Left ventricle myocardium inferior (tissue), 1 donor: ENCODE results near the gene GABRG2. TPM values are rescaled to one million over a fixed set of nuclear protein-coding genes. Genes with fewer than 3 reads are reported as not detected.

ENCODE experiments used
- DNase-seq: peaks from one replicate; pipeline ENCODE4 v3.0.0-alpha.2; 2020
- H3K27ac ChIP-seq: fragments of 200-600 bp; replicated peaks from 2 replicates; pipeline ENCODE4 v1.8.0; 2021
- H3K27me3 ChIP-seq: fragments of 200-600 bp; 2 replicates; pipeline ENCODE4 v1.8.0; 2021; ENCODE audit warnings: low read depth
- H3K36me3 ChIP-seq: fragments of 200-600 bp; 2 replicates; pipeline ENCODE4 v1.8.0; 2021
- H3K4me1 ChIP-seq: fragments of 200-600 bp; 2 replicates; pipeline ENCODE4 v1.8.0; 2021
- H3K4me3 ChIP-seq: fragments of 200-600 bp; 2 replicates; pipeline ENCODE4 v1.8.0; 2021; ENCODE audit warnings: mild to moderate bottlenecking, moderate library complexity
- H3K9me3 ChIP-seq: fragments of 200-600 bp; replicated peaks from 2 replicates; pipeline ENCODE4 v1.8.0; 2021
- intact Hi-C: fragments of 100-400 bp; cut with micrococcal nuclease; formaldehyde crosslinking; loops from one replicate; pipeline ENCODE4 v1.11.0; 2022
- total RNA-seq: library from RNA; stranded (reverse); fragmentation: NEBNext Ultra II Directional; extraction: Animal tissue kit (Norgen Biotek cat#: 25700); gene quantifications from one replicate; pipeline ENCODE4 v1.2.1, GENCODE V29; 2021
- TF ChIP-seq, protein P1 (sequence below): fragments of 200-600 bp; IDR thresholded peaks from 2 replicates; pipeline ENCODE4 v1.8.0; 2021; ENCODE audit warnings: antibody characterized with exemption, mild to moderate bottlenecking, borderline replicate concordance
- donor health status: DM: no; HTN: yes; CAD: no; lungs with severe emphysema.

Gene GABRG2
- total RNA-seq, 1 donor from 2014 or later, result not detected

DNA sequence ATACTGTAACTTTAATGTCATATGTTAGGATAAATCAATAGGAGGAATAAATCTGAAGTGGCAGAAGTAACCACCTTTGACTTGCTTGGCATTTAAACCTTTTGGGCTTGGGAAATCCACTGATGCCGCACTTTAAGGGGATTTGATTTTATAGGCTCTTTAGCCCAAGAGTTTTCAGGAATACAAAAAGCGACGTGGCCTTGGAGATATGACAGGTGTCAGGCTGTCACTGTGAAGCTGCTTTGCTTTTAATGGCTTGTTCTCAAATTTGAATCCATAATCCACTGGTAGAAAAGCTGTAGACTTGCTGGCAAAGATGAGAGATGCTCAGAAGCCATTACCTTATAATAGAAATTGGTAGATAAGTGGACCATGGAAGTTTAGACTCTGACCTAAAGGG lies 71.6 kb downstream of the GABRG2 start:
- H3K9me3 ChIP-seq, result peaks cover 15% of the 10 kb centered on the region
- DNase-seq, result no peak

DNA sequence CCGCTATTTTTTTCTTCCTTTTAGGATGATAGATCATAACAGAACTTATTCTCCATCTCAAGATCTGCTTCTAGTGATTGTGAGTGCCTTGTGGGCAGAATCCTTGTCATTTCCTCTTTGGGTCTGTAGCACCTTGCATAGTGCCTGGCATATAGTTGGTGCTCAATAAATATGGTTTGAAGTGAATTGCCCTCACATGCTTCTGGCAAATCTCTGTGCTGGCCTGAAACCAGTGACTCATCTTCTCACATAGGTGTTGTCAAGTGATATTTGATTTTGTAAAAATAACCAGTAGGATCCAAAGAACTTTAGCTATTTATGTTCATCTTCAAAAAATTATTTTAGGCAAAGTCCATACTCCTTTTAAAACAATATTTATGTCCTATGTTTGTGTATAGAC lies 86.7 kb downstream of the GABRG2 start:
- TF ChIP-seq, protein P1, sequence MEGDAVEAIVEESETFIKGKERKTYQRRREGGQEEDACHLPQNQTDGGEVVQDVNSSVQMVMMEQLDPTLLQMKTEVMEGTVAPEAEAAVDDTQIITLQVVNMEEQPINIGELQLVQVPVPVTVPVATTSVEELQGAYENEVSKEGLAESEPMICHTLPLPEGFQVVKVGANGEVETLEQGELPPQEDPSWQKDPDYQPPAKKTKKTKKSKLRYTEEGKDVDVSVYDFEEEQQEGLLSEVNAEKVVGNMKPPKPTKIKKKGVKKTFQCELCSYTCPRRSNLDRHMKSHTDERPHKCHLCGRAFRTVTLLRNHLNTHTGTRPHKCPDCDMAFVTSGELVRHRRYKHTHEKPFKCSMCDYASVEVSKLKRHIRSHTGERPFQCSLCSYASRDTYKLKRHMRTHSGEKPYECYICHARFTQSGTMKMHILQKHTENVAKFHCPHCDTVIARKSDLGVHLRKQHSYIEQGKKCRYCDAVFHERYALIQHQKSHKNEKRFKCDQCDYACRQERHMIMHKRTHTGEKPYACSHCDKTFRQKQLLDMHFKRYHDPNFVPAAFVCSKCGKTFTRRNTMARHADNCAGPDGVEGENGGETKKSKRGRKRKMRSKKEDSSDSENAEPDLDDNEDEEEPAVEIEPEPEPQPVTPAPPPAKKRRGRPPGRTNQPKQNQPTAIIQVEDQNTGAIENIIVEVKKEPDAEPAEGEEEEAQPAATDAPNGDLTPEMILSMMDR, result no peak
- intact Hi-C loops, result no loop called here
- Histone ChIP-seq H3K4me3 (no peak overlapping the region), H3K27me3 (no peaks in the 10 kb centered on the region), H3K36me3 (no peaks in the 10 kb centered on the region), H3K27ac (no peak overlapping the region), H3K4me1 (no peaks in the 10 kb centered on the region), H3K9me3 (no peaks in the 10 kb centered on the region)
- no peak for DNase-seq

More for the DNA sequence above, 71.6 kb downstream of the GABRG2 start:
- Histone ChIP-seq H3K4me1 (no peaks in the 10 kb centered on the region), H3K36me3 (no peaks in the 10 kb centered on the region), H3K4me3 (no peak overlapping the region), H3K27ac (no peak overlapping the region), H3K27me3 (no peaks in the 10 kb centered on the region)
- intact Hi-C loops, result no loop called here
- TF ChIP-seq, protein P1, result no peak

DNA sequence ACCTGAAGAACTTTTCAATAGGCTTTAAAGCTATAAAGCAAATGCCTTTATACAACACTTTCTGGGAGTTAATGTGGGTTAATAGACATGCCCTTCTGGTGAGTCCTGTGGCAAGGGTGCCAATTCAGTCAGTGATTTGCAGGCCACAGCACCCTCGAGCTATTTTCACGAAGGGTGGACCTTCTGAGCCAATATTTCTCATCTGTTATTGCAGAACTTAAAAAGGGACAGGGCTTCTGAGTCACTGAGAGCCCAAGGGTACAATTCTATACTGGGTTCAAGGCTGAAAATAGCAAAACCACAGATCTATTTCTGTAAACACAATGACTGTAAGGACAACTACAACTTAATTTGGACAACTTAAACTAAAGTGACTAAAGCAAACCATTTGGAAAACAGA lies 92.8 kb downstream of the GABRG2 start:
- TF ChIP-seq, protein P1, result no peak
- H3K4me3 ChIP-seq, result no peak overlapping the region
- intact Hi-C loops, result no loop called here
- H3K36me3 ChIP-seq, result no peaks in the 10 kb centered on the region
- no peaks in the 10 kb centered on the region for H3K4me1 ChIP-seq
- DNase-seq, result no peak
- no peak overlapping the region for H3K27ac ChIP-seq
- H3K9me3 ChIP-seq, result peaks cover 11% of the 10 kb centered on the region
- H3K27me3 ChIP-seq, result no peaks in the 10 kb centered on the region

DNA sequence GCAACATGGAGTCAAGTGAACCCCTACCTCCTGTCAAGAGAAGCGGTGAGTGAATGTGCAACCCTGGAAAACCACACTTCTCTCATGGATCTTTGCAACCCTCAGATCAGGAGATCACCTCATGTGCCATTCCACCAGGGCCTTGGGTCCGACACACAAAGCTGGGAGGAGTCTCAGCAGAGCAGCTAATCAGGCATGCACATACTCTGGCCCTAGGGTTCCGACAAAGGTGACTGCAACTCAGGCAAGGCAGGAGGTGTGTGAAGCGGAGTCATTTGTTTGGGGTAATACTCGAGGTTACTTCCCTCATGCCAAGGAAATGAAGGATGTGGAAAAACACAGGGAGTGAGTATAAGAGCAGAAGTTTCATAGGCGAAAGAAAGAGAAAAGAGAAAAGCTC lies 96.1 kb downstream of the GABRG2 start:
- intact Hi-C loops, result no loop called here
- no peak for DNase-seq
- Histone ChIP-seq H3K9me3 (peaks cover 36% of the 10 kb centered on the region), H3K27me3 (no peaks in the 10 kb centered on the region), H3K4me3 (no peak overlapping the region), H3K36me3 (no peaks in the 10 kb centered on the region), H3K4me1 (no peaks in the 10 kb centered on the region), H3K27ac (no peak overlapping the region)
- TF ChIP-seq, protein P1, result no peak

DNA sequence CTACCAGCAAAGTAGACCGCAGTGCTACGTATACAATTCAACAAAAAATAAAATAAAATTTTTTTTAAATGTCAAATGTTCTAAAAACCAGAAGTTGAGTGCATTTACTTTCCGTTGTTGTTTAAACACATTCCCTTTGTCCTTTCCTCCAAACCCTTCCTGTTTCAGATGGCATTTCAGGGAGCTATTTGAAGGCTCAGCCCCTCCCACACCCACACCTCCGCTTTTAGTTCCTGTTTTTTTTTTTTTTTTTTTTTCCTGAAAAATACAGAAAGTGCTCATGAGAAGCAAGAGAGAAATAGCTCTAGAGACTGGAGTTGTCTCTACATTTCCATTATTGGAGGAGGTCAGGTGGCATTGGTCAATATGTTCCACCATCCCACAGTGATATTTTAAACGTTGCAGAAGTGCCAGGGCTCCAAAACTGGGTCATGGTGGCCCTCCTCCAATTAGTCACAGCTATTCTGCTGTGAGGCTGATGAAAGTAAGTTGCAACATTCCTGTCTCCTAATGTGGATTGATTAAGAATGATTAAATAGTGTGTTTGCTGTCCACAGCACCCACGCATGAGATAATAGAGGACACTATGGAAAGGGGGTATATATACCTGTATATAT lies 106.9 kb downstream of the GABRG2 start:
- Histone ChIP-seq H3K9me3 (peaks cover 7% of the 10 kb centered on the region), H3K27me3 (no peaks in the 10 kb centered on the region), H3K4me1 (no peaks in the 10 kb centered on the region), H3K4me3 (no peak overlapping the region), H3K27ac (no peak overlapping the region), H3K36me3 (no peaks in the 10 kb centered on the region)
- TF ChIP-seq, protein P1, result no peak
- no peak for DNase-seq
- intact Hi-C loops, result no loop called here
